AG09319 (cell line): ENCODE data around the gene TMOD4.

Experiments used
- DNase-seq: peaks from one replicate; pipeline ENCODE4 v3.0.0-alpha.2; 2010; ENCODE audit warnings: low read depth; ENCODE audit errors: extremely low read depth
- CTCF ChIP-seq: IDR thresholded peaks from 2 replicates; pipeline ENCODE4 v1.5.1; 2011; ENCODE audit warnings: low read depth, mild to moderate bottlenecking, inconsistent platforms, low read length, moderate library complexity

TMOD4 gene

GRCh38 chr1:151171190-151171589, 4.6 kb downstream of the TMOD4 start:
- no peak for TF ChIP-seq CTCF
- DNase-seq, result no peak

- TF ChIP-seq CTCF, result no peak
- DNase-seq, result no peak
Observed at GRCh38 chr1:151167116-151167515, 8.7 kb downstream of the TMOD4 start.

GRCh38 chr1:151166505-151166956, 9.2 kb downstream of the TMOD4 start:
- no peak for DNase-seq
- no peak for TF ChIP-seq CTCF

GRCh38 chr1:151165738-151166504, 9.9 kb downstream of the TMOD4 start, which contains the start of the genes LYSMD1 and SCNM1:
TSS of gene LYSMD1 (minus strand) at chr1:151165902. CDS start at chr1:151165258, 644 bp downstream.
TSS of gene SCNM1 (plus strand) at chr1:151166144. CDS start at chr1:151166153, 9 bp downstream.
- no peak for TF ChIP-seq CTCF

GRCh38 chr1:151165281-151165737, 10.5 kb downstream of the TMOD4 start:
- TF ChIP-seq CTCF, result peak; percentile 0; the same call in 1 of the 2 replicates
- DNase-seq, result no peak

More at GRCh38 chr1:151165738-151166504, 9.9 kb downstream of the TMOD4 start, which contains the start of the genes LYSMD1 and SCNM1:
- peak; percentile 96 for DNase-seq

GRCh38 chr1:151164732-151165280, 11.0 kb downstream of the TMOD4 start:
- no peak for DNase-seq
- TF ChIP-seq CTCF, result no peak

GRCh38 chr1:151159373-151159772, 16.4 kb downstream of the TMOD4 start:
- DNase-seq, result no peak
- no peak for TF ChIP-seq CTCF
